CD4-positive, CD25-positive, alpha-beta regulatory T cell (primary cell): ENCODE measurements around the gene SLC22A2. TPM values are rescaled to one million over a fixed set of nuclear protein-coding genes. Genes with fewer than 3 reads are reported as not detected.

Experiments used
- ATAC-seq, 2 donors: fragments of 150-1000 bp; cut with Tn5 transposase; one replicate each; pipeline ENCODE4 v1.10.0; 2021; ENCODE audit warnings: low read depth in 2 of 2, moderate number of reproducible peaks in 2 of 2, moderate library complexity in 1 of 2
- DNase-seq, 3 donors: peaks; one replicate each; pipeline versions ENCODE4 v3.0.0 to v3.0.0-alpha.2; 2012 to 2022; ENCODE audit warnings: mixed read lengths in 1 of 3
- H3K27ac ChIP-seq: one replicate; pipeline ENCODE4 v1.7.0; 2013; ENCODE audit warnings: mild to moderate bottlenecking, low read length; ENCODE audit not compliant: insufficient read depth, poor library complexity, severe bottlenecking
- H3K27me3 ChIP-seq: one replicate; pipeline ENCODE4 v1.7.0; 2013; ENCODE audit warnings: low read length; ENCODE audit not compliant: control insufficient read depth, insufficient read depth
- H3K36me3 ChIP-seq: one replicate; pipeline ENCODE4 v1.7.0; 2013; ENCODE audit warnings: mild to moderate bottlenecking, low read length, moderate library complexity; ENCODE audit not compliant: control insufficient read depth, insufficient read depth
- H3K4me1 ChIP-seq: 2 replicates; pipeline ENCODE4 v1.7.0; 2013; ENCODE audit warnings: mild to moderate bottlenecking, low read length; ENCODE audit not compliant: insufficient read depth, control insufficient read depth, poor library complexity, severe bottlenecking
- H3K4me3 ChIP-seq: one replicate; pipeline ENCODE4 v1.7.0; 2013; ENCODE audit warnings: low read depth, mild to moderate bottlenecking, low read length, moderate library complexity
- H3K9me3 ChIP-seq, 2 experiments: 1 replicate in 1 of 2; 2 replicates in 1 of 2; pipeline ENCODE4 v1.7.0; 2013; ENCODE audit warnings: low read length in 2 of 2, mild to moderate bottlenecking in 1 of 2, moderate library complexity in 1 of 2; ENCODE audit not compliant: control insufficient read depth in 2 of 2
- H3K27ac Mint-ChIP-seq, 3 donors: one replicate each; pipeline ENCODE4 v1.8.0; 2020 to 2022; ENCODE audit warnings: mild to moderate bottlenecking in 3 of 3, mixed read lengths in 3 of 3, moderate library complexity in 2 of 3
- H3K27me3 Mint-ChIP-seq: one replicate; pipeline ENCODE4 v1.8.0; 2022; ENCODE audit warnings: mild to moderate bottlenecking, mixed read lengths
- H3K36me3 Mint-ChIP-seq: one replicate; pipeline ENCODE4 v1.8.0; 2020; ENCODE audit warnings: mixed read lengths
- H3K4me1 Mint-ChIP-seq, 4 donors: one replicate each; pipeline ENCODE4 v1.8.0; 2020 to 2022; ENCODE audit warnings: mixed read lengths in 4 of 4, mild to moderate bottlenecking in 1 of 4
- H3K4me3 Mint-ChIP-seq, 4 donors: one replicate each; pipeline ENCODE4 v1.8.0; 2020 to 2022; ENCODE audit warnings: mild to moderate bottlenecking in 4 of 4, mixed read lengths in 4 of 4, moderate library complexity in 3 of 4
- H3K9me3 Mint-ChIP-seq, 7 donors: one replicate each; pipeline ENCODE4 v1.8.0; 2020 to 2022; ENCODE audit warnings: mixed read lengths in 7 of 7, mild to moderate bottlenecking in 3 of 7, moderate library complexity in 2 of 7
- polyA plus RNA-seq, 4 donors: library from polyadenylated mRNA; unstranded; fragments of 300-500 nt; fragmentation: Illumina TruSeq; gene quantifications; one replicate each; pipeline ENCODE4 v1.2.3, GENCODE V29; 2021
- total RNA-seq: library from RNA; stranded (reverse); gene quantifications from one replicate; pipeline ENCODE4 v1.2.3, GENCODE V29; 2022

Gene SLC22A2
- total and polyA plus RNA-seq, 5 donors from 2014 or later = not detected

- DNase-seq (no peak), ATAC-seq (no peak)
- H3K4me3 ChIP-seq = no peak overlapping the region
- Mint-ChIP-seq H3K4me1 (no peaks in the 10 kb centered on the region), H3K27me3 (peaks cover 15% of the 10 kb centered on the region), H3K4me3 (no peak overlapping the region), H3K9me3 (peaks cover 0 to 1% (median 0%) of the 10 kb centered on the region in 7 donors), H3K27ac (no peak overlapping the region), H3K36me3 (no peaks in the 10 kb centered on the region)
- H3K4me1 ChIP-seq = no peaks in the 10 kb centered on the region
- no peaks in the 10 kb centered on the region for H3K27me3 ChIP-seq
- no peaks in the 10 kb centered on the region for H3K36me3 ChIP-seq
- H3K9me3 ChIP-seq = no peaks in the 10 kb centered on the region
- no peak overlapping the region for H3K27ac ChIP-seq
These were observed 3.9 kb downstream of the SLC22A2 start for GRCh38 chr6:160254467-160255312.

DNA sequence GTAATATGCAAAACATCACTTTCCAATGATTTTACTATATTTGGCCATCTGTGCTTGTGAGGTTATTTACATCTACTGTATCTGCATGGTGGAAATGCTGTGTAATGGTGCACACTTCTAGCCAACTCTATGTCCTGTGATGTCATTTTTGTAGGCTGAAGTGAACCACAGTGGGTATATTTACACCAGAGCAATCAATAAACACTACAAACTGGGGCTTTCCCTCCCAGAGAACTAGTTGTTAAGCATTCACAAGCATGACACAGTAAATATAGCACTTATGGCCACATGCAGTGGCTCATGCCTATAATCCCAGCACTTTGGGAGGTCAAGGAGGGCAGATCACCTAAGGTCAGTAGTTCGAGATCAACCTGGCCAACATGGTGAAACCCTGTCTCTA, 4.9 kb downstream of the SLC22A2 start:
- no peaks in the 10 kb centered on the region for H3K27me3 ChIP-seq
- ATAC-seq = no peak
- H3K27ac Mint-ChIP-seq = no peak overlapping the region
- H3K4me3 Mint-ChIP-seq = no peak overlapping the region
- peaks cover 15% of the 10 kb centered on the region for H3K27me3 Mint-ChIP-seq
- peaks cover 0 to 1% (median 0%) of the 10 kb centered on the region in 7 donors for H3K9me3 Mint-ChIP-seq
- H3K27ac ChIP-seq = no peak overlapping the region
- no peaks in the 10 kb centered on the region for H3K36me3 Mint-ChIP-seq
- no peak for DNase-seq
- H3K9me3 ChIP-seq = no peaks in the 10 kb centered on the region
- H3K4me3 ChIP-seq = no peak overlapping the region
- H3K4me1 ChIP-seq = no peaks in the 10 kb centered on the region
- H3K4me1 Mint-ChIP-seq = no peaks in the 10 kb centered on the region
- no peaks in the 10 kb centered on the region for H3K36me3 ChIP-seq

GRCh38 chr6:160253292-160253691, 5.3 kb downstream of the SLC22A2 start:
- no peaks in the 10 kb centered on the region for H3K27me3 ChIP-seq
- H3K4me3 Mint-ChIP-seq = no peak overlapping the region
- no peak overlapping the region for H3K27ac Mint-ChIP-seq
- no peaks in the 10 kb centered on the region for H3K9me3 ChIP-seq
- no peaks in the 10 kb centered on the region for H3K36me3 ChIP-seq
- DNase-seq (no peak), ATAC-seq (no peak)
- H3K9me3 Mint-ChIP-seq = peaks cover 0 to 1% (median 0%) of the 10 kb centered on the region in 7 donors
- no peaks in the 10 kb centered on the region for H3K4me1 ChIP-seq
- H3K36me3 Mint-ChIP-seq = no peaks in the 10 kb centered on the region
- H3K27me3 Mint-ChIP-seq = peaks cover 15% of the 10 kb centered on the region
- no peak overlapping the region for H3K4me3 ChIP-seq
- no peaks in the 10 kb centered on the region for H3K4me1 Mint-ChIP-seq
- H3K27ac ChIP-seq = no peak overlapping the region

DNA sequence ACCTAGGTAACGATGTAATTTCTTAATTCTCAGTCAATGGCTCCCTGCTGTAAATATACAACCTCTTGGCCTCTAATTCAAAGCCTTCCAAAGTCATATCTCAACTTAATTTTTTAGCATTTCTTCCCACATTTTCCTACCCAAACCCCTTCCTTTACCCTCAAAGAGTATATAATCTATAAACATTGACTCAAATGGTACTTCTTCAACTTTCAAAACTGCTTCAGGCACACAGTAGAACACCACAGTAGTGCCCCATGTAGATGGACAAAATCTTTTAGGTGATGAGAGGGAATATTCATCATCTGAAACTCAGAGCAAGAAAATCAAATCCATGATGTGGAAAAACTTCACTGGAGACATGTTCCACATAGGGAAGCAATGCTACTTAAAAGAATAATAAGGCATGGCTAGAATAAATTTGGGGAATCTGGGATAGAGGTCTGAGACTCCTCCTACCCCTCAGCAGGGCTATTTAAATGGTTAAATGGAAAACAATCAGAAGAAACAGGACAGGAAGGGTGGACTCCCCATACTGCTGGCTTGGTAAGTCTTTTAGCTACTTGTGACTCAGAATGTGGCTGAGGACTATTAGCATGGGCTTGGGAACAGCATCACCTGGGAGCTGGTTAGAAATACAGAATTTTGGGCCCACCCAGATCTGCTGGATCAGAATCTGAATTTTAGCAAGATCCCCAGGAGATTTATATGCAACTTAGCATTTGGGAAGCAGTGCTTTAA, 6.4 kb downstream of the SLC22A2 start:
- no peak for ATAC-seq
- Histone ChIP-seq H3K4me3 (no peak overlapping the region), H3K9me3 (no peaks in the 10 kb centered on the region), H3K4me1 (no peaks in the 10 kb centered on the region), H3K27ac (no peak overlapping the region), H3K27me3 (no peaks in the 10 kb centered on the region), H3K36me3 (no peaks in the 10 kb centered on the region)
- Mint-ChIP-seq H3K4me3 (no peak overlapping the region), H3K36me3 (no peaks in the 10 kb centered on the region), H3K9me3 (no peaks in the 10 kb centered on the region), H3K4me1 (no peaks in the 10 kb centered on the region), H3K27ac (no peak overlapping the region), H3K27me3 (peaks cover 10% of the 10 kb centered on the region)
- no peak for DNase-seq

GRCh38 chr6:160249671-160250070, 8.9 kb downstream of the SLC22A2 start:
- Mint-ChIP-seq H3K9me3 (no peaks in the 10 kb centered on the region), H3K27ac (no peak overlapping the region), H3K27me3 (peaks cover 10% of the 10 kb centered on the region), H3K4me3 (no peak overlapping the region), H3K4me1 (no peaks in the 10 kb centered on the region), H3K36me3 (no peaks in the 10 kb centered on the region)
- no peaks in the 10 kb centered on the region for H3K4me1 ChIP-seq
- no peak overlapping the region for H3K4me3 ChIP-seq
- no peak overlapping the region for H3K27ac ChIP-seq
- DNase-seq (no peak), ATAC-seq (no peak)
- H3K9me3 ChIP-seq = no peaks in the 10 kb centered on the region
- H3K36me3 ChIP-seq = no peaks in the 10 kb centered on the region
- H3K27me3 ChIP-seq = no peaks in the 10 kb centered on the region

DNA sequence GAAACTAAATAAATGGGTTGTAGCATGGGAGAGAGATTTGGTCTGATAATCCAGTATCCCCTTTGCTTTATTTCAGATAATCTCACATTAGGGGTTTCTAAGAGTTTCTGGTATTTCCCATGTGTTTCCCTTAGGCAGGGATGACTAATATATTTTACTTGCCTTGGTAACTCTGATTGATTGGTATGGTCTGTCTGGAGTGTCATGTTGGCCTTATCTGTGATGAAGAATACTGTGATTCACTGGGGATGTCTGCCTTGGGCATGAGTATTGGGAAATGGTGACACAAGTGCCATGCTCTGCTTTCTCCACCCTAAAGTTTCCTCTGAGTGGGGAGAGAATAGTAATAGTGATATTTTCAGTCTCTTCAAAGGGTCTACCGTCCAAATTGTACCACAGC, 10.1 kb downstream of the SLC22A2 start:
- H3K27me3 ChIP-seq = no peaks in the 10 kb centered on the region
- no peak overlapping the region for H3K4me3 Mint-ChIP-seq
- H3K27me3 Mint-ChIP-seq = peaks cover 10% of the 10 kb centered on the region
- no peak overlapping the region for H3K27ac ChIP-seq
- H3K36me3 ChIP-seq = no peaks in the 10 kb centered on the region
- no peaks in the 10 kb centered on the region for H3K9me3 ChIP-seq
- H3K27ac Mint-ChIP-seq = no peak overlapping the region
- DNase-seq (no peak), ATAC-seq (no peak)
- no peaks in the 10 kb centered on the region for H3K9me3 Mint-ChIP-seq
- H3K4me1 ChIP-seq = no peaks in the 10 kb centered on the region
- no peaks in the 10 kb centered on the region for H3K4me1 Mint-ChIP-seq
- peaks cover 4% of the 10 kb centered on the region for H3K36me3 Mint-ChIP-seq
- no peak overlapping the region for H3K4me3 ChIP-seq

- Mint-ChIP-seq H3K4me3 (no peak overlapping the region), H3K36me3 (peaks cover 4% of the 10 kb centered on the region), H3K27ac (no peak overlapping the region), H3K9me3 (no peaks in the 10 kb centered on the region), H3K27me3 (peaks cover 7% of the 10 kb centered on the region), H3K4me1 (no peaks in the 10 kb centered on the region)
- no peak for DNase-seq
- no peak for ATAC-seq
- Histone ChIP-seq H3K4me3 (no peak overlapping the region), H3K4me1 (no peaks in the 10 kb centered on the region), H3K36me3 (no peaks in the 10 kb centered on the region), H3K27ac (no peak overlapping the region), H3K27me3 (no peaks in the 10 kb centered on the region), H3K9me3 (no peaks in the 10 kb centered on the region)
These were observed 11.2 kb downstream of the SLC22A2 start for GRCh38 chr6:160247457-160247883.
